Mammary microvascular endothelial cell (primary cell): Measurements from ENCODE around the gene ARSJ. TPM values are rescaled to one million over a fixed set of nuclear protein-coding genes. Genes with fewer than 3 reads are reported as not detected.

Source experiments
- total RNA-seq: library from RNA; depleted of rRNA; stranded (reverse); fragments of >200 nt; gene quantifications from 2 replicates; pipeline ENCODE4 v1.2.3, GENCODE V29; 2015

ARSJ gene
- total RNA-seq = 27.6 TPM in 2 replicates

GRCh38 chr4:113979148-113979904, at the start of gene ARSJ:
Gene ARSJ, minus strand, starts transcription at chr4:113979647. Its CDS starts 813 bp downstream, at chr4:113978834.

Other genes starting within 250 kb of the ARSJ start
- 25.2 and 32.6 TPM in 2 replicates for gene CAMK2D, start 217.9 kb downstream of the ARSJ start, total RNA-seq